Activated T-helper 2 cell treated with anti-CD3 and anti-CD28 coated beads, Interferon-gamma antibody, Interleukin-2, Interleukin-4, amounts not matched to agents 10 μg/mL and 5 μg/mL and 100 μg/mL, durations not matched to agents 14 hours and 24 hours and 36 hours (primary cell): ENCODE data around the gene SLC25A42. TPM values are rescaled to one million over a fixed set of nuclear protein-coding genes. Genes with fewer than 3 reads are reported as not detected.
"Not testable (repeated sequence)": the region's sequence is repeated elsewhere in the genome, so short reads cannot be mapped to it uniquely, and the experiment has no call there.

Experiments
- DNase-seq: peaks from one replicate; pipeline ENCODE4 v3.0.0; 2021; ENCODE audit warnings: low spot score
- H3K27ac Mint-ChIP-seq: one replicate; pipeline ENCODE4 v1.8.0; 2021; ENCODE audit warnings: mixed read lengths
- H3K27me3 Mint-ChIP-seq: one replicate; pipeline ENCODE4 v1.8.0; 2021; ENCODE audit warnings: low read depth, mixed read lengths
- H3K36me3 Mint-ChIP-seq: one replicate; pipeline ENCODE4 v1.8.0; 2021; ENCODE audit warnings: low read depth, mixed read lengths
- H3K4me1 Mint-ChIP-seq: one replicate; pipeline ENCODE4 v1.8.0; 2021; ENCODE audit warnings: low read depth, mixed read lengths
- H3K4me3 Mint-ChIP-seq: one replicate; pipeline ENCODE4 v1.8.0; 2021; ENCODE audit warnings: low read depth, mild to moderate bottlenecking, moderate library complexity, mixed read lengths
- H3K9me3 Mint-ChIP-seq: one replicate; pipeline ENCODE4 v1.8.0; 2021; ENCODE audit warnings: mixed read lengths
- intact Hi-C: fragments of 100-400 bp; cut with micrococcal nuclease; formaldehyde crosslinking; loops from one replicate; pipeline ENCODE4 v1.15.1; 2023
- total RNA-seq: library from RNA; stranded (reverse); gene quantifications from 2 replicates; pipeline ENCODE4 v1.2.3, GENCODE V29; 2022

The SLC25A42 gene
- total RNA-seq, 1 donor from 2014 or later: 9.1 TPM

- intact Hi-C loops: no loop called here
Observed at GRCh38 chr19:19105365-19106055, 41.7 kb downstream of the SLC25A42 start.

GRCh38 chr19:19106056-19106551 is 42.3 kb downstream of the SLC25A42 start:
- no peaks in the 10 kb centered on the region for H3K4me1 Mint-ChIP-seq

More at GRCh38 chr19:19105365-19106055, 41.7 kb downstream of the SLC25A42 start:
- H3K27ac Mint-ChIP-seq: no peak overlapping the region
- H3K4me3 Mint-ChIP-seq: no peak overlapping the region
- H3K9me3 Mint-ChIP-seq: no peaks in the 10 kb centered on the region
- no peak for DNase-seq
- H3K36me3 Mint-ChIP-seq: no peaks in the 10 kb centered on the region
- H3K27me3 Mint-ChIP-seq: no peaks in the 10 kb centered on the region
- H3K4me1 Mint-ChIP-seq: no peaks in the 10 kb centered on the region

GRCh38 chr19:19106938-19107337 is 43.1 kb downstream of the SLC25A42 start:
- H3K27ac Mint-ChIP-seq, H3K36me3 Mint-ChIP-seq, H3K4me1 Mint-ChIP-seq, H3K9me3 Mint-ChIP-seq, H3K27me3 Mint-ChIP-seq, intact Hi-C loops, H3K4me3 Mint-ChIP-seq, DNase-seq: not testable (repeated sequence)

More at GRCh38 chr19:19106056-19106551, 42.3 kb downstream of the SLC25A42 start:
- H3K9me3 Mint-ChIP-seq: no peaks in the 10 kb centered on the region
- H3K4me3 Mint-ChIP-seq: no peak overlapping the region
- H3K27me3 Mint-ChIP-seq: no peaks in the 10 kb centered on the region
- intact Hi-C loops: no loop called here
- no peaks in the 10 kb centered on the region for H3K36me3 Mint-ChIP-seq
- DNase-seq: no peak
- H3K27ac Mint-ChIP-seq: no peak overlapping the region

GRCh38 chr19:19107654-19108053 is 43.9 kb downstream of the SLC25A42 start:
- Mint-ChIP-seq H3K9me3 (no peaks in the 10 kb centered on the region), H3K27ac (no peak overlapping the region), H3K4me1 (no peaks in the 10 kb centered on the region), H3K27me3 (no peaks in the 10 kb centered on the region), H3K36me3 (no peaks in the 10 kb centered on the region), H3K4me3 (no peak overlapping the region)
- intact Hi-C loops: no loop called here
- DNase-seq: no peak

- H3K27ac Mint-ChIP-seq: no peak overlapping the region
- intact Hi-C loops: no loop called here
- no peaks in the 10 kb centered on the region for H3K36me3 Mint-ChIP-seq
- H3K4me1 Mint-ChIP-seq: peaks cover 5% of the 10 kb centered on the region
- no peaks in the 10 kb centered on the region for H3K27me3 Mint-ChIP-seq
- no peak for DNase-seq
- no peak overlapping the region for H3K4me3 Mint-ChIP-seq
- H3K9me3 Mint-ChIP-seq: no peaks in the 10 kb centered on the region
Observed at GRCh38 chr19:19109601-19110000, 45.8 kb downstream of the SLC25A42 start.

GRCh38 chr19:19110410-19111135 is 46.8 kb downstream of the SLC25A42 start:
- H3K36me3 Mint-ChIP-seq: no peaks in the 10 kb centered on the region
- no peak for DNase-seq
- H3K9me3 Mint-ChIP-seq: no peaks in the 10 kb centered on the region
- peaks cover 5% of the 10 kb centered on the region for H3K4me1 Mint-ChIP-seq
- no peak overlapping the region for H3K4me3 Mint-ChIP-seq
- H3K27me3 Mint-ChIP-seq: no peaks in the 10 kb centered on the region
- intact Hi-C loops: no loop called here
- H3K27ac Mint-ChIP-seq: no peak overlapping the region

GRCh38 chr19:19111136-19111835 is 47.5 kb downstream of the SLC25A42 start:
- Mint-ChIP-seq H3K9me3 (no peaks in the 10 kb centered on the region), H3K4me1 (peaks cover 5% of the 10 kb centered on the region), H3K36me3 (no peaks in the 10 kb centered on the region), H3K4me3 (no peak overlapping the region), H3K27me3 (no peaks in the 10 kb centered on the region), H3K27ac (no peak overlapping the region)
- DNase-seq: no peak
- intact Hi-C loops: no loop called here

- H3K27ac Mint-ChIP-seq: no peak overlapping the region
- no peaks in the 10 kb centered on the region for H3K36me3 Mint-ChIP-seq
- no peaks in the 10 kb centered on the region for H3K27me3 Mint-ChIP-seq
- intact Hi-C loops: no loop called here
- peaks cover 5% of the 10 kb centered on the region for H3K4me1 Mint-ChIP-seq
- DNase-seq: no peak
- no peak overlapping the region for H3K4me3 Mint-ChIP-seq
- H3K9me3 Mint-ChIP-seq: no peaks in the 10 kb centered on the region
Observed at GRCh38 chr19:19111967-19112580, 48.3 kb downstream of the SLC25A42 start.

- Mint-ChIP-seq H3K9me3 (no peaks in the 10 kb centered on the region), H3K4me3 (no peak overlapping the region), H3K27me3 (no peaks in the 10 kb centered on the region), H3K27ac (no peak overlapping the region), H3K4me1 (peaks cover 5% of the 10 kb centered on the region), H3K36me3 (no peaks in the 10 kb centered on the region)
- intact Hi-C loops: no loop called here
- DNase-seq: no peak
Observed at GRCh38 chr19:19113040-19113626, 49.3 kb downstream of the SLC25A42 start.

GRCh38 chr19:19115954-19116353 is 52.2 kb downstream of the SLC25A42 start:
- no peak overlapping the region for H3K27ac Mint-ChIP-seq
- H3K9me3 Mint-ChIP-seq: no peaks in the 10 kb centered on the region
- H3K36me3 Mint-ChIP-seq: peaks cover 12% of the 10 kb centered on the region
- intact Hi-C loops: no loop called here
- peak; percentile 27 for DNase-seq
- H3K27me3 Mint-ChIP-seq: no peaks in the 10 kb centered on the region
- H3K4me1 Mint-ChIP-seq: peaks cover 5% of the 10 kb centered on the region
- H3K4me3 Mint-ChIP-seq: no peak overlapping the region

- peaks cover 37% of the 10 kb centered on the region for H3K36me3 Mint-ChIP-seq
- intact Hi-C loops: no loop called here
- DNase-seq: no peak
- no peaks in the 10 kb centered on the region for H3K27me3 Mint-ChIP-seq
- H3K27ac Mint-ChIP-seq: no peak overlapping the region
- H3K4me1 Mint-ChIP-seq: no peaks in the 10 kb centered on the region
- peaks cover 12% of the 10 kb centered on the region for H3K9me3 Mint-ChIP-seq
- no peak overlapping the region for H3K4me3 Mint-ChIP-seq
Observed at GRCh38 chr19:19119325-19120237, 55.8 kb downstream of the SLC25A42 start.
